Loucy (cell line): Measurements from ENCODE around the gene UBA5.
A peak's percentile ranks its signal among the peaks of the same experiment; 100 is the strongest.
"Not testable (repeated sequence)": the region's sequence is repeated elsewhere in the genome, so short reads cannot be mapped to it uniquely, and the experiment has no call there.

Source experiments
- H2AFZ ChIP-seq: fragments of 200-600 bp; sonication (generic); 2 replicates; pipeline ENCODE4 v1.6.0; 2016; ENCODE audit warnings: antibody characterized with exemption, mild to moderate bottlenecking, low read length, moderate library complexity
- H3F3A ChIP-seq: fragments of 200-600 bp; 2 replicates; pipeline ENCODE4 v1.6.0; 2016; ENCODE audit warnings: antibody characterized with exemption, low read depth, mild to moderate bottlenecking
- H3K27me3 ChIP-seq: fragments of 200-600 bp; sonication (generic); 2 replicates; pipeline ENCODE4 v1.6.1; 2014; ENCODE audit warnings: low read length, mild to moderate bottlenecking; ENCODE audit not compliant: insufficient read depth, poor library complexity, severe bottlenecking
- H3K36me3 ChIP-seq: fragments of 200-600 bp; sonication (generic); 2 replicates; pipeline ENCODE4 v1.6.1; 2016; ENCODE audit warnings: low read length; ENCODE audit not compliant: insufficient read depth
- H3K4me1 ChIP-seq: fragments of 200-600 bp; sonication (generic); 2 replicates; pipeline ENCODE4 v1.5.1; 2014; ENCODE audit warnings: low read length, mild to moderate bottlenecking; ENCODE audit not compliant: insufficient read depth, poor library complexity, severe bottlenecking
- H3K4me2 ChIP-seq: fragments of 200-600 bp; sonication (generic); 2 replicates; pipeline ENCODE4 v1.6.0; 2014; ENCODE audit warnings: antibody characterized with exemption, low read length, low read depth, mild to moderate bottlenecking; ENCODE audit not compliant: poor library complexity, severe bottlenecking
- H3K4me3 ChIP-seq: fragments of 200-600 bp; sonication (generic); 2 replicates; pipeline ENCODE4 v1.5.1; 2014; ENCODE audit warnings: low read length, mild to moderate bottlenecking, mixed read lengths; ENCODE audit not compliant: poor library complexity, severe bottlenecking
- H3K79me2 ChIP-seq: fragments of 200-600 bp; sonication (generic); 2 replicates; pipeline ENCODE4 v1.6.1; 2014; ENCODE audit warnings: low read length; ENCODE audit not compliant: insufficient read depth
- H3K9ac ChIP-seq: fragments of 200-600 bp; sonication (generic); 2 replicates; pipeline ENCODE4 v1.6.0; 2014; ENCODE audit warnings: mild to moderate bottlenecking, low read depth, low read length, moderate library complexity; ENCODE audit not compliant: poor library complexity, severe bottlenecking
- H3K9me2 ChIP-seq: fragments of 200-600 bp; sonication (generic); replicated peaks from 2 replicates; pipeline ENCODE4 v1.6.1; 2016; ENCODE audit warnings: low read depth, low read length, mixed read lengths
- H3K9me3 ChIP-seq: fragments of 200-600 bp; sonication (generic); 2 replicates; pipeline ENCODE4 v1.6.1; 2014; ENCODE audit warnings: mild to moderate bottlenecking, antibody characterized with exemption, low read length, low read depth; ENCODE audit not compliant: insufficient read depth
- H4K20me1 ChIP-seq: fragments of 200-600 bp; sonication (generic); 2 replicates; pipeline ENCODE4 v1.6.0; 2014; ENCODE audit warnings: antibody characterized with exemption, low read length, mild to moderate bottlenecking; ENCODE audit not compliant: insufficient read depth, poor library complexity, severe bottlenecking
- EZH2phosphoT487 ChIP-seq: fragments of 200-600 bp; IDR thresholded peaks from 2 replicates; pipeline ENCODE4 v1.6.1; 2018; ENCODE audit warnings: antibody characterized with exemption, mild to moderate bottlenecking, moderate library complexity, borderline replicate concordance
- TF ChIP-seq, protein P1 (sequence below): fragments of 200-600 bp; sonication (generic); conservative IDR thresholded peaks from 2 replicates; pipeline ENCODE4 v1.5.1; 2014; ENCODE audit warnings: mild to moderate bottlenecking, antibody characterized with exemption, low read length

The UBA5 gene

DNA sequence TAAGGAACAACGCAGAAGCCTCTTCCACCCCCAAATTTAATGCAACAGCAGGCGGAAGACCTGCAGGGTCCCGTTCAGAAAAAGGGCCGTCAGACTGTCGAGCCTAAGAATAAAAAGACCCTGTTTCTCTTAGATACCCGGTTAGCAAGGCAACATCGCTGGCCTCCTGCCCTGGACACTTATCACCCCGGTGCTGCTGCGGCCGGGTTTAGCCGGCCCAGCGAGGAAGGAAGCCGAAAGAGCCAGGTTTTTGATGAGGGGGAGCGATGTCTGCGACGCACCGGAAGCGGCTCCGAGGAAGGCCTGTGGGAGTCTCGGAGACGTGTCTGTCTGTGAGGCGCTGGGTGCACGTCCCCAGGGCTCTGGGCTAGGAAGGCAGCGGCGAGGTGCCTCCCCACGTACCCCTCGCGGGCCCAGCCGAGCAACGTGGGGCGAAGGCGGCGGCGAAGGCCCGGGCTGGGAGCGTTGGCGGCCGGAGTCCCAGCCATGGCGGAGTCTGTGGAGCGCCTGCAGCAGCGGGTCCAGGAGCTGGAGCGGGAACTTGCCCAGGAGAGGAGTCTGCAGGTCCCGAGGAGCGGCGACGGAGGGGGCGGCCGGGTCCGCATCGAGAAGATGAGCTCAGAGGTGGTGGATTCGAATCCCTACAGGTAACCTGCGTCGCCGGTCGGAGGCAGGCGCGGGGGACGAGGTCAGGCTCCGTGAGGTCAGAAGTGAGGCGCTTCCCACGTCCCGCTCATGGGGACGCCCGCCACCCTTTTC is at the start of gene UBA5:
Gene UBA5, plus strand, starts transcription at position 278 of the 759 bp plus-strand sequence. Its CDS starts 209 bp downstream, at position 487.
- Histone ChIP-seq H3K79me2 (peaks cover 62% of the 10 kb centered on the region), H3F3A (no peaks in the 10 kb centered on the region), H3K9ac (peak within 1 kb of the TSS; percentile 87), H3K27me3 (no peaks in the 10 kb centered on the region), H3K9me2 (no peaks in the 10 kb centered on the region), H3K9me3 (no peaks in the 10 kb centered on the region), H3K36me3 (no peaks in the 10 kb centered on the region), H3K4me1 (peaks cover 53% of the 10 kb centered on the region), H2AFZ (peak within 1 kb of the TSS; percentile 92), H3K4me2 (peak within 1 kb of the TSS; percentile 99), H4K20me1 (peaks cover 23% of the 10 kb centered on the region), H3K4me3 (peak within 1 kb of the TSS; percentile 89)
- TF ChIP-seq, protein P1, sequence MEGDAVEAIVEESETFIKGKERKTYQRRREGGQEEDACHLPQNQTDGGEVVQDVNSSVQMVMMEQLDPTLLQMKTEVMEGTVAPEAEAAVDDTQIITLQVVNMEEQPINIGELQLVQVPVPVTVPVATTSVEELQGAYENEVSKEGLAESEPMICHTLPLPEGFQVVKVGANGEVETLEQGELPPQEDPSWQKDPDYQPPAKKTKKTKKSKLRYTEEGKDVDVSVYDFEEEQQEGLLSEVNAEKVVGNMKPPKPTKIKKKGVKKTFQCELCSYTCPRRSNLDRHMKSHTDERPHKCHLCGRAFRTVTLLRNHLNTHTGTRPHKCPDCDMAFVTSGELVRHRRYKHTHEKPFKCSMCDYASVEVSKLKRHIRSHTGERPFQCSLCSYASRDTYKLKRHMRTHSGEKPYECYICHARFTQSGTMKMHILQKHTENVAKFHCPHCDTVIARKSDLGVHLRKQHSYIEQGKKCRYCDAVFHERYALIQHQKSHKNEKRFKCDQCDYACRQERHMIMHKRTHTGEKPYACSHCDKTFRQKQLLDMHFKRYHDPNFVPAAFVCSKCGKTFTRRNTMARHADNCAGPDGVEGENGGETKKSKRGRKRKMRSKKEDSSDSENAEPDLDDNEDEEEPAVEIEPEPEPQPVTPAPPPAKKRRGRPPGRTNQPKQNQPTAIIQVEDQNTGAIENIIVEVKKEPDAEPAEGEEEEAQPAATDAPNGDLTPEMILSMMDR = no peak
- no peak for TF ChIP-seq EZH2phosphoT487

DNA sequence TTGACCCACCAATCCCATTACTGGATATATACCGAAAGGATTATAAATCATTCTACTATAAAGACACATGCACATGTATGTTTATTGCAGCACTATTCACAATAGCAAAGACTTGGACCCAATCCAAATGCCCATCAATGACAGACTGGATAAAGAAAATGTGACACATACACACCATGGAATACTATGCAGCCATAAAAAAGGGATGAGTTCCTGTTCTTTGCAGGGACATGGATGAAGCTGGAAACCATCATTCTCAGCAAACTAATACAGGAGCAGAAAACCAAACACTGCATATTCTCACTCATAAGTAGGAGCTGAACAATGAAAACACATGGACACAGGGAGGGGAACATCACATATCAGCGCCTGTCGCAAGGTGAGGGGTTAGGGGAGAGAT is 44.8 kb upstream of the UBA5 start:
- not testable (repeated sequence) for H3K9ac ChIP-seq, H3K36me3 ChIP-seq, H3K79me2 ChIP-seq, H3K9me3 ChIP-seq, H3K4me2 ChIP-seq, H3F3A ChIP-seq, H3K4me3 ChIP-seq, H2AFZ ChIP-seq, H3K27me3 ChIP-seq, H3K4me1 ChIP-seq, H4K20me1 ChIP-seq, H3K9me2 ChIP-seq

DNA sequence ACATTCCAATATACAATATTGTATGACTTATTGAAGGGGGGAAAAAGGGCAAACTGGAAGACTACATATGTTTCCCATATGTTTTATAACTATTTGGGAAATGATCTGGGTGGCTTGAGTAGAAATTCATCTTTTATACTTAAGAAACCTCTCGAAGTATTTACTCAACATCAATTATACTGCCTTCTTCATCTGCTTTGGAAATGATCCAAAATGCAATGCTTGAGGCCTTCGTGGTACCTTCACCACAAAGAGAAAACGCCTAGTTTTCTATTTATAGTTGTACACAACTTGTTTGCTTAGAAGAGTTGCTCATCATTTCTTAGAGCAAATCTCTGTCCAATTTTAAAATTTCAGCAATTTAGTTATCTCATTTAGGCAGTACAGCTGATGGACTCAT is 44.2 kb upstream of the UBA5 start:
- TF ChIP-seq, protein P1 = no peak
- no peak for TF ChIP-seq EZH2phosphoT487
- no peaks in the 10 kb centered on the region for H3K4me1 ChIP-seq
- no peaks in the 10 kb centered on the region; the same call in 1 of the 2 replicates for H3K36me3 ChIP-seq
- H3K4me3 ChIP-seq = no peak overlapping the region
- no peaks in the 10 kb centered on the region for H3K9me3 ChIP-seq
- no peaks in the 10 kb centered on the region for H4K20me1 ChIP-seq
- H3K27me3 ChIP-seq = no peaks in the 10 kb centered on the region
- no peak overlapping the region for H3K9ac ChIP-seq
- H3K4me2 ChIP-seq = no peak overlapping the region
- no peaks in the 10 kb centered on the region for H3K79me2 ChIP-seq
- H3F3A ChIP-seq = no peaks in the 10 kb centered on the region
- no peaks in the 10 kb centered on the region for H3K9me2 ChIP-seq
- no peak overlapping the region for H2AFZ ChIP-seq

DNA sequence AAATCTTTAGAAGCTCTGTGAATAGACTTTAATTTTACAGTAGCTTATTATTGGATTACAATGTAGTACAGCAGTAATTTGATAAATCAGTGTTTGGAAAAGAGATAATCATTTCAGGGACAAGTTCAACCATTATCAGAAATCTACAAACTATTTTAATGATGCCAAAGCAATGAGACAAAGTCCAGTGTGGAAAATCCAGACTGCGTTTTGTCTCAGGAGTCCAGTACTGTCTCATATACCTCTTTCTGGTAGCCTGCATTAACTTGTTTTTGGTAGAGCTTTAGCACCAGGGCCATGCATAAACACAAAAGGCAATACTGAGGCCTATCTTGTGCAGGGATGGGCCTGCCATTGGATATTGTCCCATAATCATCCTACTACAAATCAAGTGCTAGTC is 43.3 kb upstream of the UBA5 start:
- no peaks in the 10 kb centered on the region for H4K20me1 ChIP-seq
- no peak overlapping the region for H2AFZ ChIP-seq
- H3K9ac ChIP-seq = no peak overlapping the region
- H3K4me2 ChIP-seq = no peak overlapping the region
- no peak for TF ChIP-seq EZH2phosphoT487
- TF ChIP-seq, protein P1 = no peak
- no peaks in the 10 kb centered on the region; the same call in 1 of the 2 replicates for H3K36me3 ChIP-seq
- H3F3A ChIP-seq = no peaks in the 10 kb centered on the region
- H3K9me3 ChIP-seq = no peaks in the 10 kb centered on the region
- H3K27me3 ChIP-seq = no peaks in the 10 kb centered on the region
- H3K9me2 ChIP-seq = no peaks in the 10 kb centered on the region
- no peaks in the 10 kb centered on the region for H3K79me2 ChIP-seq
- H3K4me3 ChIP-seq = no peak overlapping the region
- peaks cover 2% of the 10 kb centered on the region for H3K4me1 ChIP-seq
